GM21526 (cell line): Measurements from ENCODE around the gene MYO5B.

Experiments
- ATAC-seq: cut with Tn5 transposase; IDR thresholded peaks from one replicate; pipeline ENCODE4 v1.9.1; 2021; ENCODE audit warnings: moderate library complexity; ENCODE audit not compliant: unreplicated experiment, low FRiP score

Gene MYO5B

DNA sequence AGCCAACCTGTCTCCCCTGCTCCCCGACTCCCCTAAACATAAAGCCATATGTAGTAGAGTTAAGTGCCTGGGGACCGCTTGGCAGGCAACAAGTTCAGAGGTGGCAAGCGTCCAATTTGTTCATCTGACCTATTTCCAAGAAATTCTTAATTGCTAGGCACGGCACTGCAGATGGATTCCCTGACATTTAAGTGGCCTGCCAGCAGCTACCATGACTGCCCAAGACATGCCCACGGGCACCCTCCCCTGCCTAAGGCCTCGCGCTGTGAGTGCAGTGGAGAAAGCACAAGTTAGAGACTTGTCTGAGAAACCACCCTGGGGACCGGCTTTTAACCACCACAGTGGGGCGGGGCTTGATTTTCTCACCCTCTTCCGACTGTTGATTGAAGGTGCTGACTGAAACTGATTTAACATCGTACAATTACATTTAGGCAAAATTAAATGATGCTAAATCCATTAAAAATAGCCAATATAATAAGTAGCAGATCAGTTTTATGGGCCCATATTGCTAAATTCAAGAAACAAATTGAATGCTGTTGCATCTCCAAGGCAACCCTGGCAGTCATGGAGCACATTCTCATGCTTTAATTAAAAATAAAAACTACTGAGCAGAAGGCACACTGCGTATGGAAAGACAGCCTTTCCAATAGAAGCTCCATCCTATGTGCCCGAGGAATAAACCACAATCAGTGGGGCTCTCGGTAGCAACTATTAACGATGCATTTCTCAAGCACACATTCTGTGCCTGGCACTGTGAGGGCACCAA, 218.0 kb downstream of the MYO5B start:
- no peak for ATAC-seq

DNA sequence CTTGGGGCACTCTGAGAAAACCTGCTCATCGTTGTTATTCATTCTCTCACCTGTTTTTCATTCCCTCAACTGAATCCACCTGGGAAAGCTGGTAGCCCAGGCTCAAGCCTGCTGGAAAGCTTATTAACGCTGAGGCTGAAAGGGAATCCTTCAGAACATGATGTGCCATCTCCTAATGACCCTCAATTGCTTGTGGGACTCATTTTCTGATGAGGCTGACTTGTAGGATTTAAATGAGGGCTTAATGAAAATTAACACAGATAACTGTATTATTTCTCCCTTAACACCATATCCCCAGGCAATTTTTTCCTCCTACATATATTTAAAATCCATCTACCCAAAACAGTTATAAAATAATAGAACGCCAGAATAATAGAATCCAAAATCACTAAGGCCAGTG, 218.9 kb downstream of the MYO5B start:
- no peak for ATAC-seq

DNA sequence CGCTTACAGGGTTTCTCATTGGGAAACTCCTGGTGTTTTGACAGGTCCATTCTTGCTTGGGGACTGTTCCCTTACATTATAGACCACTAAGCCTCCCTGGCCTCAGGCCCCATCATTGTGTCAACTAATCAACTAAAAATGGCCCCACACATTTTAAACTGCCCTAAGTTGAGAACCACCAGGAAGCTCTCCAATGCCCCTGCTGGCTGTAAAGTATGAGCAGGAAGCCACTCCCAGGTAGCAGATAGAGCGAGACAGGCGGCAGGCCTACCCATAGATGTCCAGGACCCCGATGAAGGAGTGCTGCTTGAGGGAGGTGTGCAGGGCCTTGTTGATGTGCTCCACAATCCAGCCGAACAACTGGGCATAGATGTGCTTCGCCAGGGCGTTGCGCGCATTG, 220.9 kb downstream of the MYO5B start:
- no peak for ATAC-seq

DNA sequence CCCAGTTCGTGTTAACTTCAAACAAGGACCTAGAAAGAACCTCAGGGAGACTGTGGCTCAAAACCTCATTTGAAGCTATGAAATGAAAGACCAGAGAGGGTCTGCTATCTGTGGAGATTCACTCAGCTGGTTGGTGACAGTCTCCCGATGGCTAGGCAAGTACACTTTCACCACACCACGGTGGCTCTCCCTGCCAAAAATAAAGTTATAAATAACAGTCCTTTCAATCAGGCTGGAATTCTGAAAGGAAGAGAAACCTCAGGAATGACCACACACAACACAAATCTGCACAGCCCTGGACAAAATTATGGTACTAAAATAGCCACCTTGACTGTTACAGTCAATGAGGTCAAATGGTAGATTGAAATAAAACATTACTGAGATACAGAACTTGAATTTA, 221.4 kb downstream of the MYO5B start:
- no peak for ATAC-seq

DNA sequence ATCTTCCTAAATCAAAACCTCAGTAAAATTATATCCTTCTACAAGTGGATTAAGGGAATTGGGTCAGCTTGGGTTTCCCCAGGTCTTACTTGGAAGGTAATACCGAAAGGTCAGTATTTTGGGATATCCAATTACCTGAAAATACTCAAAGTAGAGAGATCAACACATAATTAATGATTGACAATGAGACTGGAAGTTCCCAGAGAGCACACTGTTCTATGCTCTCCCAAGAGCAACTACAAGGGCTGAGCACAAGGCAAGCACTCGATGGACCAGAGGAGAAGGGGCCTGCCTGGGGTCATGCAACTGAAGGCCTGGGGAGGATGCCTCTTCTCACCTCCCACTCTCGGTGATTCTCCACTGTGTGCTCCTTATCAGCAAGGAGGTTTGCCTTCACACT, 222.4 kb downstream of the MYO5B start:
- no peak for ATAC-seq

DNA sequence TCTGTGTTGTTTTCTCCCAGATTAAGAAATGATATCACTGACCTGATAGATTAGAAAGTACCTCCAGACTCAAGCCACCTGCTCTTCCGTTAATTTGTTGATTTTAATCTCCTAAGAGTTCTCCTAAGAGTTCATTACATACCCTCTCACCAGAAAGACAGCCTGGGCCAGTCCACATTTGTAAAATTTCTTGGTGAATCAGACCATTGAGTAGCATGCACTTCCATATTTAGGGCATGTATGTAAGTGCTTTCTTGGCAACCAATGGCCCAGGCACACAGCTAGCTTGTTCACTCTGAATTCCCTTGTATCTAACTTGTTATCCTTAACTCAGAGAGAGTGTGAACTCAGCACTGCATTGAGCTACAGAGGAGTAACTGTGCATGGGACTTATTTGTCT, 223.5 kb downstream of the MYO5B start:
- no peak for ATAC-seq

GRCh38 chr18:49970319-49970718, 224.6 kb downstream of the MYO5B start:
- no peak for ATAC-seq

DNA sequence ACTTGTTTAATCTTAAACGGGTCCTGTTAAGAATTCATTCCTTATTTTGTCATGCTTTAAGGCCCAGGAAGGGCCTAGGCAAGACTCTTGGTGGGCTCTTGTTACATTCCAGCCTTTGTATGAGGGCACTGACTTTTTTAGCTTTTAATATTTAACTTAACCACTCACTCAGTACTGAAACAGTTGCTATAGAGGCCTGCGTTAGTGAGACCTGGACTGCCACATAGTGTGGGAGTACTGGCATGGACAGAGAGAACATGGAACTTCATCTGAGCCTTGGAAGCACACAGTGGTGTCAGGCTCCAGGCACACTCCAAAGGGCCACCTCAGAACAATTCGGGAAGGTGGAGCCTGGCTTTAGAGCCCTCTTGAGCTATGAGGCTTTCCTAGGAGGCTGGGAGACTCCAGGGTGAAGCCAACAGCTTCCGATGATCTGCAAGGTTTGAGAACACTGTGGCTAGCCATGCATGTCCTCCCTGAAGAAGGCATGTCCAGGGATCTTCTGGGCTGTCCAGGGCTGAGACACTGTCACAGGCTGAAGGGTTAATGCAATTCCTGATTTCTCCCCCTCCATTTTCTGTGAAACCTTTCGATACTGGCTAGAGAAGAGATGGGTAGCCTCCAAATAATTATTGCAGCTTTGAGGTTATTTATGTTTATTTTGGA, 226.2 kb downstream of the MYO5B start:
- ATAC-seq, result no peak

- no peak for ATAC-seq
These were observed 227.2 kb downstream of the MYO5B start for GRCh38 chr18:49967636-49968313.

DNA sequence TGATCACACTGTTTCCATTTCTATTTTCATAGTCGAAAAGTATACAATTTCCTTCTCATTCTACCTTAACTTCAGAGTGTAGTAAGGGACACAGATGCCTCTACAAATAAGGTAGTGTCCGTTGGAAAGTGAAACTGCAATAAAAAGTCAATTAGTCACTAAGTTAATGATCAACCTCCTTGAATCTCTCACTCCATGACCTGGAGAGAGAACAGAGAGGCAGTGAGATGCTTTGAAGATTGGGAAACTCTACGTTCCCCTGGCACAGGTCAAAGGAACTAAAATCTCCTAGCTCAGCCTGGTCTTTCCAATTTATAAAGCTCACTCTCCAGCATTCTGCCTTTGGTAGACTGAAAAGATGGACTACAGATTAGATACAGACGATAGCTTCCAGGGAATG, 227.8 kb downstream of the MYO5B start:
- no peak for ATAC-seq

- ATAC-seq, result no peak
These were observed 228.9 kb downstream of the MYO5B start for GRCh38 chr18:49966090-49966489.

DNA sequence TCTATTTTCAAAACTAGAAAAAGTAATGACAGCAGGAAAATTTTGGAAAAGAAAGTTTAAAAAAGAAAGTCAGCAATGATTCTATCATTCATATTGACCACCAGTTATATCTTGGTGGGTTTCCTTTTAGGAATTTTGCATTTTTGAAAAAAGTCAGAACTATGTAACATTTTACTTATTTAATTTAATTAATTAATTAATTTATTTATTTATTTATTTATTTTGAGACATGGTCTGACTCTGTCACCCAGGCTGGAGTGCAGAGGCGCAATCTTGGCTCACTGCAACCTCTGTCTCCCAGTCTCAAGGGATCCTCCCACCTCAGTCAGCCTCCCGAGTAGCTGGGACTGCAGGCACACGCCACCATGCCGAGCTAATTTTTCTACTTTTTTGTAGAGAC, 231.7 kb downstream of the MYO5B start:
- no peak for ATAC-seq

- no peak for ATAC-seq
These were observed 233.7 kb downstream of the MYO5B start for GRCh38 chr18:49961271-49961670.

DNA sequence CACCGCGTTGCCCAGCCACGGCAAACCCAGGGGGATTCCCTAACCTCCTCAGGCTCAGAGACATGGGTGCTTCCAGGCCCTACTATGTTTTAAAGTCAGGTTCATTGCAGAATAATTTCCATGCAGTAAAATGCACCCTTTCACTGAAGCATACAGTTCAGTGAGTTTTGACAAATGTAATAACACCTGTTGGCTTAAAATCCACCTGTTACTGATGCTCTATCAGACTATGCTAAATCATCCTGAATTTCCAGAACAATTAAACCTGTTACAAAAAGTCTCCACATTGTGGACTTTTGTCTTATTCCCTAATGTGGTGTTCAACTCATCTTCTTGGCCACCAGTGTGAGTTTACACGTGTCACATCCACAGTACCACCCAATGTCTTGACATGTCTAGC, 234.6 kb downstream of the MYO5B start:
- no peak for ATAC-seq

DNA sequence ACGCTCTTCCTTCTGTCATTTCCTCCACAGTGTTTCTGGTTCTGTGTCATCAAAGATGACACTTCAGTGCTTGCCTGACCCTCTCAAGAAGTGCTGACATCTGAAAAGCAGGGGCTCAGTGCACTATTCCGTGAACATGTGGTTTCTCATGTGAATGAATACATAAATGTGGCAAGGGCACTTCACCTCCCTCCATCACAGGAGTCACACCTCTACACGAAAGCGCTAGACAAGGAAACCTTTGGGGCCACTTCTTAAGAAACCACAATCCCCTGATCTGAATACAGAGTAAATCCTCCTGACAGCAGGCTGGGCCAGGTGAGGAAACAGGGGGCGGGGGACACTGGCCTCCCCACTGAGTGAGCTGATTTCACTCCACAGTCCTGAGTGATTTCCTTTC, 235.8 kb downstream of the MYO5B start:
- no peak for ATAC-seq

GRCh38 chr18:49955263-49955662, 239.7 kb downstream of the MYO5B start:
- no peak for ATAC-seq

DNA sequence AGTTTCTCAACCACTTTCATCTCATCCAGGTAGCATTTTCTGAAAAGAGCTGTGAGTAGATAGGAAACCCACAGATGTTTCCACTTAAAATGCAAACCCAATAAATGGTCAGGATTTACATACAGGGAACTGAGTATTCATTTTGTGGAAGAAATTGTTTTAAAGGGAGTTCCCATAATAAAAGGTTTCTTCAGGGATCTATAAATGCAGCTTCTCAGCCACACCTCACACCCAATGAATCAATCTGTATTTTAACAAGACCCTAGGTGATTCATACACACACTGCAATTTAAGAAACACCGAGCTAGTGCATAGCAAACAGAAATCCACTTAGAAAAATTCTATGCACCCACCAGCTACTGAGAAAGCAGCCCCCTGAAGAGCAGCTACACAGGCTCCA, 241.6 kb downstream of the MYO5B start:
- no peak for ATAC-seq

- no peak for ATAC-seq
These were observed 245.0 kb downstream of the MYO5B start for GRCh38 chr18:49949951-49950395.

GRCh38 chr18:49948975-49949374, 246.0 kb downstream of the MYO5B start:
- no peak for ATAC-seq

GRCh38 chr18:49944663-49945062, 250.3 kb downstream of the MYO5B start:
- ATAC-seq, result no peak

DNA sequence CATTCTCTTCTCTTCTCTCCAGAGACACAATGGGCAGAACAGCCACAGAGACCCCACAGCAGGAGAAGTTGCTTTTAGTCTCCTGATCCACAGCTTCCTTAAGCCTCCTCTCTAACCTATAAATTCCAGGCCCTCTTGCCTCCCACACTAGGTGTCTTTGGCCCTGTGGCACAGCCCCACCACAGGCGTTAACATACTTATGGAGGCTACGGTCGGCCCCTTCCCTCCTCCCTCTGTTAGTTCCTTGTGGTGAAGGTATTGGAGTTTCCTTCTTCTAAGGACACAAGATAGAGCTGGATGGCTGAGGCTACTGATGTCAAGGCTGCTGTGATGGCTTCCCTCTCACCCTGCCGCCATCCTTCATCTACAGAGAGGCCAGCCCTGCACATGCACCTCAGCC, 258.1 kb downstream of the MYO5B start:
- no peak for ATAC-seq

- no peak for ATAC-seq
These were observed 259.7 kb downstream of the MYO5B start for GRCh38 chr18:49935215-49935614.
